Ectodermal cell (in vitro differentiated cells): ENCODE results near the gene SLC35F4.

Experiments
- H3K27ac ChIP-seq: 2 replicates; pipeline ENCODE4 v1.7.0; 2013; ENCODE audit warnings: mild to moderate bottlenecking, low read depth, low read length; ENCODE audit not compliant: insufficient read depth, poor library complexity, severe bottlenecking
- H3K27me3 ChIP-seq: 2 replicates; pipeline ENCODE4 v1.7.0; 2013; ENCODE audit warnings: mild to moderate bottlenecking, low read length; ENCODE audit not compliant: insufficient read depth, control insufficient read depth, poor library complexity, severe bottlenecking
- H3K36me3 ChIP-seq: one replicate; pipeline ENCODE4 v1.7.0; 2013; ENCODE audit warnings: low read length; ENCODE audit not compliant: control insufficient read depth, insufficient read depth
- H3K4me1 ChIP-seq: one replicate; pipeline ENCODE4 v1.7.0; 2013; ENCODE audit warnings: low read length; ENCODE audit not compliant: control insufficient read depth, insufficient read depth
- H3K4me3 ChIP-seq: 2 replicates; pipeline ENCODE4 v1.7.0; 2013; ENCODE audit warnings: low read depth, low read length, control low read depth; ENCODE audit not compliant: insufficient read depth
- H3K9me3 ChIP-seq: 2 replicates; pipeline ENCODE4 v1.7.0; 2013; ENCODE audit warnings: mild to moderate bottlenecking, low read length, moderate library complexity; ENCODE audit not compliant: control insufficient read depth
- WGBS, 2 experiments: methylation state at CpG; one replicate each; pipeline ENCODE4 v1.1.7; 2013; ENCODE audit warnings: missing lambda C conversion rate in 2 of 2; 5-methylcytosine and 5-hydroxymethylcytosine counted together

The SLC35F4 gene

GRCh38 chr14:57851354-57851753, 14.5 kb downstream of the SLC35F4 start:
- H3K4me1 ChIP-seq, result no peaks in the 10 kb centered on the region
- H3K4me3 ChIP-seq, result no peak overlapping the region
- H3K27ac ChIP-seq, result no peak overlapping the region
- H3K27me3 ChIP-seq, result no peaks in the 10 kb centered on the region
- no peaks in the 10 kb centered on the region for H3K9me3 ChIP-seq
- no peaks in the 10 kb centered on the region for H3K36me3 ChIP-seq

GRCh38 chr14:57848786-57849185, 17.1 kb downstream of the SLC35F4 start:
- WGBS, 2 experiments, result 93 to 100% methylated on average over 3 of the region's 3 CpGs
- Histone ChIP-seq H3K9me3 (no peaks in the 10 kb centered on the region), H3K36me3 (no peaks in the 10 kb centered on the region), H3K27me3 (no peaks in the 10 kb centered on the region), H3K4me1 (no peaks in the 10 kb centered on the region), H3K27ac (no peak overlapping the region), H3K4me3 (no peak overlapping the region)

GRCh38 chr14:57848353-57848752, 17.5 kb downstream of the SLC35F4 start:
- no peak overlapping the region for H3K4me3 ChIP-seq
- no peaks in the 10 kb centered on the region for H3K36me3 ChIP-seq
- H3K9me3 ChIP-seq, result no peaks in the 10 kb centered on the region
- WGBS, 2 experiments, result 95 to 98% methylated on average over 4 of the region's 4 CpGs
- H3K4me1 ChIP-seq, result no peaks in the 10 kb centered on the region
- H3K27me3 ChIP-seq, result no peaks in the 10 kb centered on the region
- H3K27ac ChIP-seq, result no peak overlapping the region

- no peak overlapping the region for H3K27ac ChIP-seq
- H3K36me3 ChIP-seq, result no peaks in the 10 kb centered on the region
- 97 to 98% methylated on average over 2 of the region's 2 CpGs for WGBS, 2 experiments
- no peaks in the 10 kb centered on the region for H3K27me3 ChIP-seq
- H3K4me1 ChIP-seq, result no peaks in the 10 kb centered on the region
- no peaks in the 10 kb centered on the region for H3K9me3 ChIP-seq
- H3K4me3 ChIP-seq, result no peak overlapping the region
Measured at GRCh38 chr14:57847706-57848105, 18.2 kb downstream of the SLC35F4 start.

- Histone ChIP-seq H3K27ac (no peak overlapping the region), H3K36me3 (no peaks in the 10 kb centered on the region), H3K9me3 (no peaks in the 10 kb centered on the region), H3K27me3 (no peaks in the 10 kb centered on the region), H3K4me3 (no peak overlapping the region), H3K4me1 (no peaks in the 10 kb centered on the region)
Measured at GRCh38 chr14:57847096-57847495, 18.8 kb downstream of the SLC35F4 start.

GRCh38 chr14:57846596-57846995, 19.3 kb downstream of the SLC35F4 start:
- WGBS, 2 experiments, result 70 to 93% methylated on average over 2 of the region's 2 CpGs
- Histone ChIP-seq H3K36me3 (no peaks in the 10 kb centered on the region), H3K4me1 (no peaks in the 10 kb centered on the region), H3K9me3 (no peaks in the 10 kb centered on the region), H3K27me3 (no peaks in the 10 kb centered on the region), H3K27ac (no peak overlapping the region), H3K4me3 (no peak overlapping the region)

- H3K4me1 ChIP-seq, result no peaks in the 10 kb centered on the region
- 77 to 90% methylated on average over 3 of the region's 3 CpGs for WGBS, 2 experiments
- H3K36me3 ChIP-seq, result no peaks in the 10 kb centered on the region
Measured at GRCh38 chr14:57845802-57846531, 19.9 kb downstream of the SLC35F4 start.

GRCh38 chr14:57845316-57845715, 20.6 kb downstream of the SLC35F4 start:
- Histone ChIP-seq H3K9me3 (no peaks in the 10 kb centered on the region), H3K4me1 (no peaks in the 10 kb centered on the region), H3K4me3 (no peak overlapping the region), H3K27me3 (no peaks in the 10 kb centered on the region), H3K27ac (no peak overlapping the region), H3K36me3 (no peaks in the 10 kb centered on the region)
- WGBS, 2 experiments, result 90% methylated on average over 3 of the region's 3 CpGs; no CpG with 5 or more reads in 1 of the 2 experiments

More at GRCh38 chr14:57845802-57846531, 19.9 kb downstream of the SLC35F4 start:
- Histone ChIP-seq H3K27ac (no peak overlapping the region), H3K27me3 (no peaks in the 10 kb centered on the region), H3K4me3 (no peak overlapping the region), H3K9me3 (no peaks in the 10 kb centered on the region)

- Histone ChIP-seq H3K36me3 (no peaks in the 10 kb centered on the region), H3K27ac (no peak overlapping the region), H3K4me3 (no peak overlapping the region), H3K9me3 (no peaks in the 10 kb centered on the region), H3K4me1 (peaks cover 11% of the 10 kb centered on the region), H3K27me3 (no peaks in the 10 kb centered on the region)
- 96% methylated on average over 8 of the region's 8 CpGs for WGBS, 2 experiments
Measured at GRCh38 chr14:57837267-57837666, 28.6 kb downstream of the SLC35F4 start.

- no peaks in the 10 kb centered on the region for H3K27me3 ChIP-seq
- H3K4me3 ChIP-seq, result no peak overlapping the region
- peaks cover 11% of the 10 kb centered on the region for H3K4me1 ChIP-seq
- 83 to 91% methylated on average over 2 of the region's 2 CpGs for WGBS, 2 experiments
- no peaks in the 10 kb centered on the region for H3K36me3 ChIP-seq
- no peak overlapping the region for H3K27ac ChIP-seq
- no peaks in the 10 kb centered on the region for H3K9me3 ChIP-seq
Measured at GRCh38 chr14:57835766-57836165, 30.1 kb downstream of the SLC35F4 start.

- Histone ChIP-seq H3K36me3 (no peaks in the 10 kb centered on the region), H3K27me3 (no peaks in the 10 kb centered on the region), H3K4me3 (no peak overlapping the region), H3K27ac (no peak overlapping the region), H3K4me1 (peaks cover 11% of the 10 kb centered on the region), H3K9me3 (no peaks in the 10 kb centered on the region)
- WGBS, 2 experiments, result 82 to 92% methylated on average over 3 of the region's 3 CpGs
Measured at GRCh38 chr14:57834961-57835360, 30.9 kb downstream of the SLC35F4 start.
